NCI-H1694 (cell line): Measurements from ENCODE around the gene PTRHD1.
A peak's percentile ranks its signal among the peaks of the same experiment; 100 is the strongest.
"Not testable (repeated sequence)": the region's sequence is repeated elsewhere in the genome, so short reads cannot be mapped to it uniquely, and the experiment has no call there.

Source experiments
- DNase-seq: peaks from one replicate; lab custom pipeline; 2025; lab: John Stamatoyannopoulos, UW

The PTRHD1 gene

GRCh38 chr2:24792874-24793760 lies at the start of gene PTRHD1, which contains the start of gene CENPO:
TSS of gene PTRHD1 (minus strand) at chr2:24793391. CDS start at chr2:24793377, 14 bp downstream.
TSS of gene CENPO (plus strand) at chr2:24793425. CDS start at chr2:24793920, 495 bp downstream.
- DNase-seq, result peak; percentile 93

DNA sequence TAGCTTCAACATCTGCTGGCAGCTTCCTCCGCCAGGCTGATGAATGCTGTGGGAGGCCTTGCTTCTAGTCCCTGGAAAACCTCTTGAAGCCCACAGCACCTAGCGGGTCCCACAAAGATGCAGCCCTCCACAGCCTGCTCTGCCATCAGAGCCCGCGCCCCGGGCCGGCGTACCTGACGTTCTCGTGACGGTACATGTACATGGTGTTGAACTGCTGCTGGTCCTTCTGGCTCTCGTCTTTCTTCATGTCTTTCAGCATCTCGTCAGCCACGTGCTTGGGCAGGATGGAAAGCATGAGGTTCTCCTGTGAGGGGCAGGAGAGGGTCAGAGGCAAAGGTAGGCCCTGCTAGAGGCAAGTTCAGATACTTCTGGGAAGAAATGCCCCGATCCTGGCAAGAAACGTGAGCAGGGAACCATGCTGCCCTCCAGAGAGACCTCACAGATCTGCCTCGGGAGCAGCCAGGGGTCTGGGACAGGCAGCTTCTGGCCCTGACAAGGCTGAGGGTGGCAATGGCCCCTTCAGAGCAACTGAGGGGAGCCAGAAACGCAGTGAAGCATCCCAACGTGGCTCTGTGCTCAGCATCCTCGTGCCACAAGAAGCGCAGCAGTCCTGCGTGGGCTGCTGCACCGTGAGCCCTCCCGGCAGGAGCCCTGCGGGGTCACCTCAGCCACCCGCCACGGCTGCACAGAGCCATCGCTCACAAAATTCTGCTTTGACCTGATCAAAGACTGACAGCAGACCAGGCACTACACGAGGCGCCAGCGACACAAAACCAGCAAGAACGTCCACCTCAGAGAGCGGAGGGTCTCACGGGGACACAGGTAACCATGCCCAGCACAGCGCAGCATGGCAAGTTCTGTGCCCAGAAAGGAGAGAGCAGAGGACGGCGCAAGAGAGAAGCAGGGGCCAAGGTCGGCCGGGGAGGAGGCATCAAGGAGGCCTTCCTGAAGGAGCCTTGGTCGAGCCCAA lies 49.2 kb upstream of the PTRHD1 start:
- DNase-seq, result no peak

GRCh38 chr2:24840962-24841945 lies 48.1 kb upstream of the PTRHD1 start:
- DNase-seq, result no peak

DNA sequence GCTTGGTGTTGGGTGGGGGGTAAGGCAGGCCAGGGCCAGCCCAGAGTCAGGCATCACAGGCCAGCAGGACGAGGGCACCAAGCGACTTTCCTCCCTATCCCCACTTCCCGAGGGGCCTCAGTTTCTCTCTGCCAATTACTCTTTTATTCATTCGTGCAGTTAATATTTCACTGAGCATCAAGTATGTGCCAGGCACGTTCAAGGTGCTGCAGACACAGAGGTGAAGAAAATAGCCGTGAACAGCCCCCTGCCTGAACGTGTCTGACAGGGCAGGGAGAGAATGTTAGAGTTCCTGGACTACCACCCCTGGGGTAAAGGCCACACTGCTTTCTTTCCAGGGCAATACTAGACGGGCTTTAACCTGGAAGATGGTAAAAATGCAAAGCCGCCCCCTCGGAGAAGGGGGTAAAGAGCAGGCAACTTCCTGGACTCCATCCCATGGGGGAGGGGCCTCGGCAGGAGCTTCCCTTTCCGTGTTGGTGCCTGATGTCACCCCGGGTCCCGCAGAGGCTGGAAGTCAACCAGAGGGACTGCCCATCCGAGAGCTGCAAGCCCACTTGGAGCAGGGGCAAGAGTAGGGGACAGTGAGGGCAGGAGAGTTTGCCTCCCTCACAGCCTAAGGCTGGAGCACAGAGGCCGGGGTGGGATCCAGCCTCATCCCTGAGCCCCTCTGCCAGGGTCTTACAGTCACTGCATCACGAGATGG lies 47.1 kb upstream of the PTRHD1 start:
- DNase-seq, result no peak

DNA sequence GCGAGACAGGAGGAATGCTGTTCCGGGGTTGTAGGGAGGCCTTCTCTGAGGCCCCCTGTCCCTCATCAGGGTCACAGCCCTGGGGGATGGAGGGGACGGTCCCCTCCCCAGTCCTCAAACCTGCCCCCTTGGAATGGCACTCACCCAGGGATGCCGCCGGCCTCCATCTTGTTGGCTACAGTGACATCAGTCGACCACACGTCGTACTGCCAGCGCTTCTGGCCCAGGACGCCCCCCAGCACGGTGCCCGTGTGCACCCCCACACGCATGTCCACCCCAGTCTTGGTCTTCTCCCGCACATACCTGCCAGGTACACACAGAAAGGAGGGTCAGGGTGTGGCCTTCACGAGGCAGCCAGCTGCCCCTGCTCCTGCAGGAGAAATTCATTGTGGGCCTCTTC lies 46.5 kb upstream of the PTRHD1 start:
- no peak for DNase-seq

DNA sequence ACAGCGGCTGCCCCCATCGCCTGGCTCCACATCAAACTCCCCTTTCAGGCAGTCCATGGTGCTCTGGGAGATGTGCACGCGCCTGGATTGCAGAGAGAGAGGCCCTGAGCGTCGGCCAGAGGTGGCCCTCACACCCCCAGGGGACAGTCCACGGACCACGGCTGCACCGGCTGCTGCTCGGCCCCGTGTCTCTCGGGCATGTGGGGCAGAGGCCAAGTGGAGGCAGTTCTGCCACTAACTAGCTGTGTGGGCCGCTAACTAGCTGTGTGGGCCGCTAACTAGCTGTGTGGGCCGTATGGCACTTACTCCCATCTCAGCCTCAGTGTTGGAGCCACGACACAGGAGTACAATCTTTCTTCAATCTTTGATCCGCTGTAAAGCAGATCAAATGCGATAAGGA lies 45.4 kb upstream of the PTRHD1 start:
- DNase-seq, result no peak

DNA sequence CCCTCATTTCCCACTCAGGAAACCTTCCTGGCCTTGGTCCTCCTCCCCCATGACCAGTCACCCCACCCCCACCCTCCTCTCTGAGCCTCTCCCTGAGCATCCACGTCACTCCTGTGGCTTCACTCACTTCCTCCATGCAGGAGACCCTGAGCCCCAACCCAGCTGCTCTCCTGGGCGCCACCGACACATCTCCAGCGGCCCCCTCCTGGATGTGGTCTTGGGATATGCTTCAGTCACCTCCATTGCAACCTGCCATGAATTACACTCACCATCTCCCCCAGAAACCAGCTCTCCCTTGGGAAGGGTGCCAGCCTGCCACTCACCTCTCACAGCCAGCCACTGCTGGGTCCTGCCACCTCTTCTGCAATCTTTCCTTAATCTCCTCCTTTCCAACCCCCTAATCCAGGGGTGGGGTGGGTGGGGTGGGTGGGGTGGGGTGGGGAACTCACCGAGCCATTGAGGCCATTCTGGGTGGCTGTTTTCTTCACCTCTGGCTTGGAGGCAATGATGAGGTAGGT lies 44.9 kb upstream of the PTRHD1 start:
- no peak for DNase-seq

GRCh38 chr2:24836706-24837105 lies 43.5 kb upstream of the PTRHD1 start:
- DNase-seq, result no peak

GRCh38 chr2:24836206-24836605 lies 43.0 kb upstream of the PTRHD1 start:
- DNase-seq, result no peak

DNA sequence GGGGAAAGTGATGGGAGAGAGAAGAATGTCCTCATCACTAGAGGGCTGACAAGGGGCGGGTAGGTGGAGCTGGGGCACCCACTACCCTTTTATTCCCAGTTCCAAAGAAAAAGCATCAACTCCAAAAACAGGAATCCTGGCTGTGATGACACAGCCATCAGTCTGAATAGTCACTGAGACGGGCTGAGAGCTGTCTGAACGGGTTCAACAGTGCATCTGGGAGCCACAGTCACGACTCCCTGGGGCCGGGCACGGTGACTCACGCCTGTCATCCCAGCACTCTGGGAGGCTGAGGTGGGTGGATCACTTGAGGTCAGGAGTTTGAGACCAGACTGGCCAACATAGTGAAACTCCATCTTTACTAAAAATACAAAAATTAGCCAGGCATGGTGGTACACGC lies 42.2 kb upstream of the PTRHD1 start:
- not testable (repeated sequence) for DNase-seq

DNA sequence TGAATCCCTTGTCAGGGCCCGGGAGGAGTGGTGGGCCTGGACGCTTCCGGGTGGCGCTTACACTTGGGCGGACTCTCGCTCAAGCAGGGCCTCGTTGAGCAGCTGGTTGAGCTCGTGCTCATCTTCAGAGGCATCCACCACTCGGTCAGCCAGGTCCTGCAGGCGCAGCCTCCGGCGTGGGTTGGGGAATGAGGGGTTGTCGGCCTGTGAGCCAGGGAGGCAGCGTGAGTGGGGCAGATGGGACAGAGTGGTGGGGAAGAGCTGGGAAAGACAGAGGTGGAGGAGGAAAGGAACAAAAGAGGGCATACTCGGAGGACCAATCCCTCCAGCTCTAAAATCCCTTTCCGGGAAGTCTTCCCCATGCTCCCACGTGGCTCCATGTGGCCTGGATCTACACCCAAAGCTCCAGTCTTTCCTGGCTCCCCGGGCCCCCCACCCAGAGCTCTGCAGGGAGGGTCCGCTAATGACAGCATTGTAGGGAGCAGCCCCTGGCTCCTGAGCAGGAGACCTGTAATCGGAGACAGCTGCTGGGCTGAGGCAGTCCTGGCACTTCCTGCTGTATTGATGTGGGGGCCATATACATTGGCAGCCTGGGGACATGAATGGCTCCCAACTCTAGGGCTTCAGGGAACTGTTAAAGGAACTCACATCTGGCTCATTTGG lies 41.7 kb upstream of the PTRHD1 start:
- DNase-seq, result no peak

GRCh38 chr2:24833821-24834732 lies 40.9 kb upstream of the PTRHD1 start:
- DNase-seq, result no peak

DNA sequence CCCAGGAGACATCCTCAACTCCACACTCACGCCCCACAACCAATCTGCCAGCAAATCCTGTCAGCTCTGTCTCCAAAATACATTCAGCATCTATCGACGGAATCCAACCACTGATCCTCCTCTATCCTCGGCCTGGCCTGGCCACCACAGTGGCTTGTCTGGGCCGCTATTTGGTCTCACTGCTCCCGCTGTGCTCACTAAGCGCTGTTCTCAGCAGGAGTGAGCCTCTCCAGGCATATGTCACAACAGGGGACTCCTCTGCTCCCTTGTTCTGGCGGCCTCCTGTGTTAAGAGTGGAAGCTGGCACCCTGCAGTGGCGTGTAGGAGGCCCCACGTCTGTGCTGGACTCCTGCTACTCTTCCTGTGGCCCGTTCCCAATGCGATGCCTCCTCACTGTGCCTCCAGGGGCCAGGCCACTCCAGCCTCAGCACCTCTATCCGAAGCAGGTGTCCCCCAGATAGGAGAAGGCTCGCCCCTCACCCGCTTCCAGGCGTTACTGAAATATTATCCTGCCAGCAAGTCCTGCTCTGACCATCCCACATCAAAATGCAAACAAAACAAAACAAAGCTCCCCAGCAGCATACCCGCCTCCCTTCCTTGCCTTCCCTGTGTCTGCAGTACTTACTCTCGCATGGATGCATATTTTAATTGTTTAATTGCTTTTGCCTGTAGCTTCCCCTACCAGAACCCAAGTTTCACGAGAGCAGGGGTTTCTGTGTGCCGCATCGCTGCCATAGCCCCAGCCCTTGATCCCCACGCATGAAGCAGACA lies 39.9 kb upstream of the PTRHD1 start:
- DNase-seq, result no peak

- DNase-seq, result no peak
Observed at GRCh38 chr2:24832521-24832920, 39.3 kb upstream of the PTRHD1 start.

- DNase-seq, result no peak
Observed at GRCh38 chr2:24832073-24832461, 38.9 kb upstream of the PTRHD1 start.

- DNase-seq, result no peak
Observed at GRCh38 chr2:24831221-24832072, 38.3 kb upstream of the PTRHD1 start.

DNA sequence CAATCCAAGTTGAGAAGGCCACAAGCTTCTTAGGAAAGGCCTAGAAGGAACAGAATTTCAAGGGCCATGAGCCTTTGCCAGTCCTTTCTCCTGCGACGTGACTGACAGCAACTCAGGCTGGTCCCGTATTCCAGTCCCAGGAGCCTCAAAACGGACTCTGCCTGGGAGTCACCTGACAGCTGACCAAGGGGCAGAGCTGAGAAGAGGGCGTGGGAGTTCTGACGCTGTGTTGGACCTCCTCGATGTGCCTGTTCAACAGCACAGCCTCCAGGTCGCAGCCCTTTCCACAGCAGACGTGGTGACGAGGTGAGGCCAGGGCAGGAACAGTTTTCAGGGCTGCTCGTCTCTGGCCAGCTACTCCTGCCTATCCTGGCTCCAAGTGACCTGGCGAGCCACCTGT lies 37.6 kb upstream of the PTRHD1 start:
- no peak for DNase-seq
